ENCODE results near the gene CDKL2.
"Not testable (repeated sequence)": the region's sequence is repeated elsewhere in the genome, so short reads cannot be mapped to it uniquely, and the experiment has no call there.

The CDKL2 gene

GRCh38 chr4:75666299-75666698, 36.0 kb upstream of the CDKL2 start:
- H2BK5ac ChIP-seq (ENCODE audit: low read length): no peak overlapping the region
- H3K4me2 ChIP-seq (ENCODE audit: low read length): no peak overlapping the region
- no peaks in the 10 kb centered on the region for H3K36me3 ChIP-seq (ENCODE audit: control insufficient read depth, insufficient read depth, low read length)
- no peak overlapping the region for H3K23ac ChIP-seq (ENCODE audit: low read length)
- no peak overlapping the region for H3K9ac ChIP-seq (ENCODE audit: low read length)
- H3K4me1 ChIP-seq (ENCODE audit: control insufficient read depth, low read depth, low read length): peaks cover 7% of the 10 kb centered on the region
- H3K4ac ChIP-seq (ENCODE audit: low read depth, low read length): no peak overlapping the region
- DNase-seq: no peak
- H3K79me1 ChIP-seq (ENCODE audit: low read length): no peaks in the 10 kb centered on the region
- no peak overlapping the region for H4K8ac ChIP-seq (ENCODE audit: low read depth, low read length)
- H2BK15ac ChIP-seq (replicated peaks; ENCODE audit: low read depth): no peak overlapping the region
- no peak overlapping the region for H3K56ac ChIP-seq (ENCODE audit: low read length)
- H2BK120ac ChIP-seq (ENCODE audit: low read depth, low read length): no peak overlapping the region
- H3K27ac ChIP-seq (ENCODE audit: low read depth, low read length): no peak overlapping the region
- WGBS (ENCODE audit: extremely low coverage, insufficient coverage, low lambda C conversion rate): 100% methylated on average over 2 of the region's 4 CpGs
- no peak overlapping the region for H2AK5ac ChIP-seq (ENCODE audit: low read length)
- H4K5ac ChIP-seq (ENCODE audit: low read length): no peak overlapping the region
- no peak overlapping the region for H3K18ac ChIP-seq (ENCODE audit: low read length)
- peaks cover 77% of the 10 kb centered on the region for H3K79me2 ChIP-seq (ENCODE audit: control insufficient read depth, insufficient read depth, low read length)
- no peaks in the 10 kb centered on the region for H3K27me3 ChIP-seq (ENCODE audit: insufficient read depth, low read length, poor library complexity)
- H3K4me3 ChIP-seq (ENCODE audit: low read length): no peak overlapping the region

- peaks cover 67% of the 10 kb centered on the region for H3K79me2 ChIP-seq (ENCODE audit: control insufficient read depth, insufficient read depth, low read length)
- no CpG with 5 or more reads among the region's 3 CpGs for WGBS (ENCODE audit: extremely low coverage, insufficient coverage, low lambda C conversion rate)
- H3K56ac ChIP-seq (ENCODE audit: low read length); H3K4me1 ChIP-seq (ENCODE audit: control insufficient read depth, low read depth, low read length); DNase-seq; H2BK5ac ChIP-seq (ENCODE audit: low read length); H2BK15ac ChIP-seq (replicated peaks; ENCODE audit: low read depth); H3K27ac ChIP-seq (ENCODE audit: low read depth, low read length); H4K8ac ChIP-seq (ENCODE audit: low read depth, low read length); H3K18ac ChIP-seq (ENCODE audit: low read length); H2AK5ac ChIP-seq (ENCODE audit: low read length); H3K4me2 ChIP-seq (ENCODE audit: low read length); H3K4me3 ChIP-seq (ENCODE audit: low read length); H3K79me1 ChIP-seq (ENCODE audit: low read length); H3K9ac ChIP-seq (ENCODE audit: low read length); H3K27me3 ChIP-seq (ENCODE audit: insufficient read depth, low read length, poor library complexity); H3K23ac ChIP-seq (ENCODE audit: low read length); H3K36me3 ChIP-seq (ENCODE audit: control insufficient read depth, insufficient read depth, low read length); H3K4ac ChIP-seq (ENCODE audit: low read depth, low read length); H4K5ac ChIP-seq (ENCODE audit: low read length); H2BK120ac ChIP-seq (ENCODE audit: low read depth, low read length): not testable (repeated sequence)
Measured at GRCh38 chr4:75664604-75665003, 34.3 kb upstream of the CDKL2 start.

- H2AK5ac ChIP-seq (ENCODE audit: low read length): no peak overlapping the region
- H3K4ac ChIP-seq (ENCODE audit: low read depth, low read length): no peak overlapping the region
- no peak overlapping the region for H3K4me2 ChIP-seq (ENCODE audit: low read length)
- H2BK5ac ChIP-seq (ENCODE audit: low read length): no peak overlapping the region
- H3K27me3 ChIP-seq (ENCODE audit: insufficient read depth, low read length, poor library complexity): no peaks in the 10 kb centered on the region
- no peak overlapping the region for H3K56ac ChIP-seq (ENCODE audit: low read length)
- no peak overlapping the region for H3K27ac ChIP-seq (ENCODE audit: low read depth, low read length)
- no peaks in the 10 kb centered on the region for H3K79me1 ChIP-seq (ENCODE audit: low read length)
- DNase-seq: no peak
- no peaks in the 10 kb centered on the region for H3K4me1 ChIP-seq (ENCODE audit: control insufficient read depth, low read depth, low read length)
- no peak overlapping the region for H3K23ac ChIP-seq (ENCODE audit: low read length)
- H3K4me3 ChIP-seq (ENCODE audit: low read length): no peak overlapping the region
- no peaks in the 10 kb centered on the region for H3K36me3 ChIP-seq (ENCODE audit: control insufficient read depth, insufficient read depth, low read length)
- no peak overlapping the region for H4K5ac ChIP-seq (ENCODE audit: low read length)
- no peak overlapping the region for H3K18ac ChIP-seq (ENCODE audit: low read length)
- no peak overlapping the region for H2BK15ac ChIP-seq (replicated peaks; ENCODE audit: low read depth)
- WGBS (ENCODE audit: extremely low coverage, insufficient coverage, low lambda C conversion rate): no CpG with 5 or more reads among the region's 2 CpGs
- H3K79me2 ChIP-seq (ENCODE audit: control insufficient read depth, insufficient read depth, low read length): peaks cover 51% of the 10 kb centered on the region
- H3K9ac ChIP-seq (ENCODE audit: low read length): no peak overlapping the region
- no peak overlapping the region for H2BK120ac ChIP-seq (ENCODE audit: low read depth, low read length)
- no peak overlapping the region for H4K8ac ChIP-seq (ENCODE audit: low read depth, low read length)
Measured at GRCh38 chr4:75662626-75663025, 32.3 kb upstream of the CDKL2 start.

- Histone ChIP-seq H4K8ac (ENCODE audit: low read depth, low read length) (no peak overlapping the region), H2BK5ac (ENCODE audit: low read length) (no peak overlapping the region), H3K56ac (ENCODE audit: low read length) (no peak overlapping the region), H3K27ac (ENCODE audit: low read depth, low read length) (no peak overlapping the region), H3K4me3 (ENCODE audit: low read length) (no peak overlapping the region), H3K79me2 (ENCODE audit: control insufficient read depth, insufficient read depth, low read length) (peaks cover 35% of the 10 kb centered on the region), H3K4me2 (ENCODE audit: low read length) (no peak overlapping the region), H3K36me3 (ENCODE audit: control insufficient read depth, insufficient read depth, low read length) (no peaks in the 10 kb centered on the region), H3K9ac (ENCODE audit: low read length) (no peak overlapping the region), H3K79me1 (ENCODE audit: low read length) (no peaks in the 10 kb centered on the region), H3K18ac (ENCODE audit: low read length) (no peak overlapping the region), H2BK120ac (ENCODE audit: low read depth, low read length) (no peak overlapping the region), H3K4ac (ENCODE audit: low read depth, low read length) (no peak overlapping the region), H3K4me1 (ENCODE audit: control insufficient read depth, low read depth, low read length) (no peaks in the 10 kb centered on the region), H4K5ac (ENCODE audit: low read length) (no peak overlapping the region), H2AK5ac (ENCODE audit: low read length) (no peak overlapping the region), H2BK15ac (replicated peaks; ENCODE audit: low read depth) (no peak overlapping the region), H3K27me3 (ENCODE audit: insufficient read depth, low read length, poor library complexity) (no peaks in the 10 kb centered on the region), H3K23ac (ENCODE audit: low read length) (no peak overlapping the region)
- no peak for DNase-seq
- no CpG with 5 or more reads among the region's 2 CpGs for WGBS (ENCODE audit: extremely low coverage, insufficient coverage, low lambda C conversion rate)
Measured at GRCh38 chr4:75660491-75660890, 30.2 kb upstream of the CDKL2 start.

- DNase-seq: no peak
- Histone ChIP-seq H3K27me3 (ENCODE audit: insufficient read depth, low read length, poor library complexity) (no peaks in the 10 kb centered on the region), H3K9ac (ENCODE audit: low read length) (no peak overlapping the region), H2BK120ac (ENCODE audit: low read depth, low read length) (no peak overlapping the region), H2BK15ac (replicated peaks; ENCODE audit: low read depth) (no peak overlapping the region), H3K27ac (ENCODE audit: low read depth, low read length) (no peak overlapping the region), H3K4me1 (ENCODE audit: control insufficient read depth, low read depth, low read length) (no peaks in the 10 kb centered on the region), H4K5ac (ENCODE audit: low read length) (no peak overlapping the region), H3K4me2 (ENCODE audit: low read length) (no peak overlapping the region), H3K56ac (ENCODE audit: low read length) (no peak overlapping the region), H3K36me3 (ENCODE audit: control insufficient read depth, insufficient read depth, low read length) (no peaks in the 10 kb centered on the region), H2BK5ac (ENCODE audit: low read length) (no peak overlapping the region), H3K4ac (ENCODE audit: low read depth, low read length) (no peak overlapping the region), H3K79me1 (ENCODE audit: low read length) (no peaks in the 10 kb centered on the region), H3K18ac (ENCODE audit: low read length) (no peak overlapping the region), H4K8ac (ENCODE audit: low read depth, low read length) (no peak overlapping the region), H2AK5ac (ENCODE audit: low read length) (no peak overlapping the region), H3K23ac (ENCODE audit: low read length) (no peak overlapping the region), H3K79me2 (ENCODE audit: control insufficient read depth, insufficient read depth, low read length) (peaks cover 26% of the 10 kb centered on the region), H3K4me3 (ENCODE audit: low read length) (no peak overlapping the region)
- WGBS (ENCODE audit: extremely low coverage, insufficient coverage, low lambda C conversion rate): no CpG with 5 or more reads among the region's 1 CpG
Measured at GRCh38 chr4:75659512-75660031, 29.2 kb upstream of the CDKL2 start.

GRCh38 chr4:75658876-75659275, 28.5 kb upstream of the CDKL2 start:
- no peak overlapping the region for H3K4me3 ChIP-seq (ENCODE audit: low read length)
- peaks cover 19% of the 10 kb centered on the region for H3K79me2 ChIP-seq (ENCODE audit: control insufficient read depth, insufficient read depth, low read length)
- H2BK15ac ChIP-seq (replicated peaks; ENCODE audit: low read depth): no peak overlapping the region
- no peak overlapping the region for H3K27ac ChIP-seq (ENCODE audit: low read depth, low read length)
- no peak overlapping the region for H3K9ac ChIP-seq (ENCODE audit: low read length)
- no peak overlapping the region for H2AK5ac ChIP-seq (ENCODE audit: low read length)
- no peaks in the 10 kb centered on the region for H3K79me1 ChIP-seq (ENCODE audit: low read length)
- no peak overlapping the region for H4K8ac ChIP-seq (ENCODE audit: low read depth, low read length)
- no peaks in the 10 kb centered on the region for H3K36me3 ChIP-seq (ENCODE audit: control insufficient read depth, insufficient read depth, low read length)
- no peak overlapping the region for H2BK5ac ChIP-seq (ENCODE audit: low read length)
- H3K18ac ChIP-seq (ENCODE audit: low read length): no peak overlapping the region
- no peak overlapping the region for H3K23ac ChIP-seq (ENCODE audit: low read length)
- no peaks in the 10 kb centered on the region for H3K27me3 ChIP-seq (ENCODE audit: insufficient read depth, low read length, poor library complexity)
- no peak overlapping the region for H4K5ac ChIP-seq (ENCODE audit: low read length)
- WGBS (ENCODE audit: extremely low coverage, insufficient coverage, low lambda C conversion rate): no CpG with 5 or more reads among the region's 4 CpGs
- no peak overlapping the region for H3K4ac ChIP-seq (ENCODE audit: low read depth, low read length)
- H2BK120ac ChIP-seq (ENCODE audit: low read depth, low read length): no peak overlapping the region
- H3K4me1 ChIP-seq (ENCODE audit: control insufficient read depth, low read depth, low read length): no peaks in the 10 kb centered on the region
- DNase-seq: no peak
- no peak overlapping the region for H3K4me2 ChIP-seq (ENCODE audit: low read length)
- H3K56ac ChIP-seq (ENCODE audit: low read length): no peak overlapping the region
